Sigmoid colon (tissue), 7 donors: ENCODE results near the gene OR4C45. TPM values are rescaled to one million over a fixed set of nuclear protein-coding genes. Genes with fewer than 3 reads are reported as not detected.
"Not testable (repeated sequence)": the region's sequence is repeated elsewhere in the genome, so short reads cannot be mapped to it uniquely, and the experiment has no call there.

Experiments used
- DNase-seq: peaks from one replicate; pipeline ENCODE4 v3.0.0-alpha.2; 2019
- H3K27ac ChIP-seq, 4 donors: fragments of 200-600 bp; sonication (generic); one replicate each; pipeline ENCODE4 v1.5.1; 2016 to 2019; ENCODE audit warnings: mild to moderate bottlenecking in 1 of 4
- H3K27me3 ChIP-seq, 3 donors: fragments of 200-600 bp; sonication (generic); one replicate each; pipeline ENCODE4 v1.5.1; 2019; ENCODE audit warnings: mild to moderate bottlenecking in 1 of 3
- H3K36me3 ChIP-seq, 4 donors: fragments of 200-600 bp; sonication (generic); one replicate each; pipeline ENCODE4 v1.5.1; 2016 to 2019
- H3K4me1 ChIP-seq, 4 donors: fragments of 200-600 bp; sonication (generic); one replicate each; pipeline ENCODE4 v1.5.1; 2017 to 2019
- H3K4me3 ChIP-seq, 4 donors: fragments of 200-600 bp; sonication (generic); one replicate each; pipeline ENCODE4 v1.5.1; 2017 to 2019; ENCODE audit warnings: mild to moderate bottlenecking in 2 of 4, moderate library complexity in 1 of 4
- H3K9me3 ChIP-seq, 4 donors: fragments of 200-600 bp in 3 of 4; sonication (generic) in 3 of 4; one replicate each; pipeline versions ENCODE4 v1.5.1 to v1.6.1; 2013 to 2019
- EP300 ChIP-seq, 4 donors: sonication (generic); formaldehyde crosslinking; IDR thresholded peaks; one replicate each; pipeline ENCODE4 v1.6.1; 2017; ENCODE audit warnings: antibody characterized with exemption in 4 of 4
- POLR2A ChIP-seq, 2 donors: fragments of 450-650 bp; IDR thresholded peaks; one replicate each; pipeline ENCODE4 v1.6.1; 2016; ENCODE audit warnings: antibody characterized with exemption in 2 of 2, mild to moderate bottlenecking in 2 of 2, moderate library complexity in 2 of 2
- POLR2AphosphoS5 ChIP-seq, 4 donors: sonication (generic); formaldehyde crosslinking; IDR thresholded peaks; one replicate each; pipeline ENCODE4 v1.6.1; 2017; ENCODE audit warnings: antibody characterized with exemption in 4 of 4
- WGBS, 2 donors: extraction: QIAGEN DNeasy Blood & Tissue Kit; methylation state at CpG; one replicate each; pipeline ENCODE4 v1.1.7; 2013; 5-methylcytosine and 5-hydroxymethylcytosine counted together
- intact Hi-C: fragments of 100-400 bp; cut with DNase I; formaldehyde crosslinking; loops from one replicate; pipeline ENCODE4 v1.15.1; 2023
- polyA plus RNA-seq, 3 donors: library from polyadenylated mRNA; stranded (reverse); fragments of 200-250 nt; gene quantifications; one replicate each; pipeline ENCODE4 v1.2.3, GENCODE V29; 2013
- total RNA-seq, 4 donors: library from RNA; depleted of rRNA; stranded (reverse); fragments of >200 nt; gene quantifications; one replicate each; pipeline ENCODE4 v1.1.0, GENCODE V29; 2016
- TF ChIP-seq, protein P1 (sequence below), 4 experiments: fragments of 450-650 bp in 3 of 4; fragments of 200-600 bp in 1 of 4; IDR thresholded peaks; one replicate each; pipeline ENCODE4 v1.5.1; 2016 to 2019; ENCODE audit warnings: antibody characterized with exemption in 4 of 4, mild to moderate bottlenecking in 3 of 4, moderate library complexity in 2 of 4
- donor health status: healthy with polysubstance abuse.
- donor health status: Bipolar disorder and iron deficiency.
- donor health status: healthy.

OR4C45 gene
- total and polyA plus RNA-seq, 7 donors, result not detected

DNA sequence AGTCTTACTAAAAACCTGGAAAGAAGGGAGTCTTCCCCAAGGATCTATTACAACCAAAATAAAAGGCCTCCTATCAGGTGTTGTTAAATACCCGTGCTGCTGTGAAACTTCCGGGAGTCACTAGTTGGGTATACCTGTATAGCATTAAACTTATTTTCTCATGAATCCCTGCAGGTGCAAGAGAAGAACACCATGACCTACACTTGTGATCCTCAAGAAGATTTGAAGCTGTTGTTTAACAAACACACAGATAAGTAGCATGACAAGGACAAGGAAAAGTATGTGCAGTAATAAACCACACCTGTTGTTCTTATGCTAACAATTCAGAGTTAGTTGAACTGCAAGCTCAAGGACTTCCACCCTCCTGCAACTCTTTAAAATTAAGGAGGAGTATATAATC is 12.0 kb downstream of the OR4C45 start:
- Histone ChIP-seq H3K36me3 (no peaks in the 10 kb centered on the region), H3K9me3 (no peaks in the 10 kb centered on the region), H3K27ac (no peak overlapping the region), H3K27me3 (no peaks in the 10 kb centered on the region), H3K4me1 (no peaks in the 10 kb centered on the region), H3K4me3 (no peak overlapping the region)
- WGBS, 2 donors, result 81 to 92% methylated on average over 2 of the region's 2 CpGs
- DNase-seq, result no peak
- TF ChIP-seq EP300 (IDR thresholded peaks at IDR 0.05), result no peak
- TF ChIP-seq, protein P1, sequence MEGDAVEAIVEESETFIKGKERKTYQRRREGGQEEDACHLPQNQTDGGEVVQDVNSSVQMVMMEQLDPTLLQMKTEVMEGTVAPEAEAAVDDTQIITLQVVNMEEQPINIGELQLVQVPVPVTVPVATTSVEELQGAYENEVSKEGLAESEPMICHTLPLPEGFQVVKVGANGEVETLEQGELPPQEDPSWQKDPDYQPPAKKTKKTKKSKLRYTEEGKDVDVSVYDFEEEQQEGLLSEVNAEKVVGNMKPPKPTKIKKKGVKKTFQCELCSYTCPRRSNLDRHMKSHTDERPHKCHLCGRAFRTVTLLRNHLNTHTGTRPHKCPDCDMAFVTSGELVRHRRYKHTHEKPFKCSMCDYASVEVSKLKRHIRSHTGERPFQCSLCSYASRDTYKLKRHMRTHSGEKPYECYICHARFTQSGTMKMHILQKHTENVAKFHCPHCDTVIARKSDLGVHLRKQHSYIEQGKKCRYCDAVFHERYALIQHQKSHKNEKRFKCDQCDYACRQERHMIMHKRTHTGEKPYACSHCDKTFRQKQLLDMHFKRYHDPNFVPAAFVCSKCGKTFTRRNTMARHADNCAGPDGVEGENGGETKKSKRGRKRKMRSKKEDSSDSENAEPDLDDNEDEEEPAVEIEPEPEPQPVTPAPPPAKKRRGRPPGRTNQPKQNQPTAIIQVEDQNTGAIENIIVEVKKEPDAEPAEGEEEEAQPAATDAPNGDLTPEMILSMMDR (IDR thresholded peaks at IDR 0.05), result no peak
- intact Hi-C loops, result no loop called here

DNA sequence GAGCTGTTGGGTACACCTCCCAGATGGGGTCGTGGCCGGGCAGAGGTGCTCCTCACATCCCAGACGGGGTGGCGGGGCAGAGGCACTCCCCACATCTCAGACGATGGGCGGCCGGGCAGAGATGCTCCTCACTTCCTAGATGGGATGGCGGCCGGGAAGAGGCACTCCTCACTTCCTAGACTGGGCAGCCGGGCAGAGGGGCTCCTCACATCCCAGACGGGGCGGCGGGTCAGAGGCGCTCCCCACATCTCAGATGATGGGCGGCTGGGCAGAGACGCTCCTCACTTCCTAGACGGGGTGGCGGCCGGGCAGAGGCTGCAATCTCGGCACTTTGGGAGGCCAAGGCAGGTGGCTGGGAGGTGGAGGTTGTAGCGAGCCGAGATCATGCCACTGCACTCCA is 30.4 kb downstream of the OR4C45 start:
- DNase-seq, H3K36me3 ChIP-seq, H3K4me1 ChIP-seq, H3K27ac ChIP-seq, H3K4me3 ChIP-seq, intact Hi-C loops, H3K27me3 ChIP-seq: not testable (repeated sequence)
- 90 to 92% methylated on average over 22 of the region's 22 CpGs for WGBS, 2 donors
- peaks cover 0 to 11% (median 0%) of the 10 kb centered on the region in 4 donors for H3K9me3 ChIP-seq

DNA sequence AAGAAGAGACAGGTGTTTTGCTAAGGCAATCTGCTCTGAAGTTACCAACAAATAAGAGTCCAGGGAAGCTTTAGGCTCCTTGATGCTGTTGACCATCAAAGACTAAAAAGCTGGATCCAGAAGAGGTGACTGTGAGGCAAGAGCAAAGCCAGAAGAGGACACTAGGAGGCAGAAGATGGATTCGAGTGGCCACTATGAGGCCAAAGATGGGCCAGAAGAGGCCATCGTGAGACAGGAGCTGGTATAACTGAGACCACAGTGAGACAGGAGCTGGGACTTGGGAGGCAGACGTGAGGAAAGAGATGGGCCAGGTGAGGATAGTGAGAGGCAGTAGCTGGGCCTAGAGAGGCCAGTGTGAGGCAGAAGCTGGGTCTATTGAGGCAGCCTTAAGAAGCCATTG is 37.7 kb downstream of the OR4C45 start:
- Histone ChIP-seq H3K9me3 (peaks cover 0 to 24% (median under 1%) of the 10 kb centered on the region in 4 donors), H3K4me3 (no peak overlapping the region), H3K4me1 (no peaks in the 10 kb centered on the region), H3K36me3 (no peaks in the 10 kb centered on the region), H3K27ac (no peak overlapping the region), H3K27me3 (no peaks in the 10 kb centered on the region)
- 62 to 69% methylated on average over 3 of the region's 3 CpGs for WGBS, 2 donors
- no peak for DNase-seq
- intact Hi-C loops, result no loop called here
- TF ChIP-seq POLR2AphosphoS5 (IDR thresholded peaks at IDR 0.05) (no peak), EP300 (IDR thresholded peaks at IDR 0.05) (no peak), POLR2A (IDR thresholded peaks at IDR 0.05) (no peak)
- TF ChIP-seq, protein P1 (IDR thresholded peaks at IDR 0.05), result no peak

DNA sequence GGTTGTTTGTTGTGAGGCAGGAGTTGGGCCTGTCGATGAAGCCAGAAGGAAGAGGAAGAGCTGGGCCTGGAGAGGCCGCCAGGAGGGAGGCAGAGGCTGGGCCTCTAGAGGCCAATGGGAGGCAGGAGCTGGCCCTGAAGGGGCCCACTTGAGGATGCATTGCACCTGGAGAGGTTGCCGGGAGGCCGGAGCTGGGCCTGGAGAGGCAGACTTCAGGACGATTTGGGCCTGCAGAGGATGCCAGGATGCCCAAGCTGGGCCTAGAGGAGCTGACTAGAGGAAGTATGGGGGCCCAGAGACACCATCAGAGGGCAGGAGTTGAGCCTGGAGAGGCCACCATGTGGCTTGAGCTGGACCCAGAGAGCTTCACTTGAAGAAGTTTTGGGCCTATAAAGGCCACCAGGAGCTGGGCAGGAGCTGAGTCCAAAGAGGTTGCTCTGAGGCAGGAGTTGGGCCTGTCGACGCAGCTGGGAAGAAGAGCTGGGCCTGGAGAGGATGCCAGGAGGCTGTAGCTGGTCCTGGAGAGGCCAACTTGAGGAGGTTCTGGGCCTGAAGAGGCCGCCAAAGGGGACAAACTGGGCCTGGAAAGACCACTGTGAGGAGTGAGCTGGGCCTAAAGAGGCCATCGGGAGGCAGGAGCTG is 39.0 kb downstream of the OR4C45 start:
- Histone ChIP-seq H3K4me1 (no peaks in the 10 kb centered on the region), H3K27ac (no peak overlapping the region), H3K27me3 (no peaks in the 10 kb centered on the region), H3K36me3 (no peaks in the 10 kb centered on the region), H3K4me3 (no peak overlapping the region), H3K9me3 (peaks cover 0 to 25% (median 2%) of the 10 kb centered on the region in 4 donors)
- intact Hi-C loops, result no loop called here
- TF ChIP-seq EP300 (IDR thresholded peaks at IDR 0.05) (no peak), POLR2AphosphoS5 (IDR thresholded peaks at IDR 0.05) (no peak), POLR2A (IDR thresholded peaks at IDR 0.05) (no peak)
- TF ChIP-seq, protein P1 (IDR thresholded peaks at IDR 0.05), result no peak
- WGBS, 2 donors, result 59 to 61% methylated on average over 9 of the region's 9 CpGs
- no peak for DNase-seq

DNA sequence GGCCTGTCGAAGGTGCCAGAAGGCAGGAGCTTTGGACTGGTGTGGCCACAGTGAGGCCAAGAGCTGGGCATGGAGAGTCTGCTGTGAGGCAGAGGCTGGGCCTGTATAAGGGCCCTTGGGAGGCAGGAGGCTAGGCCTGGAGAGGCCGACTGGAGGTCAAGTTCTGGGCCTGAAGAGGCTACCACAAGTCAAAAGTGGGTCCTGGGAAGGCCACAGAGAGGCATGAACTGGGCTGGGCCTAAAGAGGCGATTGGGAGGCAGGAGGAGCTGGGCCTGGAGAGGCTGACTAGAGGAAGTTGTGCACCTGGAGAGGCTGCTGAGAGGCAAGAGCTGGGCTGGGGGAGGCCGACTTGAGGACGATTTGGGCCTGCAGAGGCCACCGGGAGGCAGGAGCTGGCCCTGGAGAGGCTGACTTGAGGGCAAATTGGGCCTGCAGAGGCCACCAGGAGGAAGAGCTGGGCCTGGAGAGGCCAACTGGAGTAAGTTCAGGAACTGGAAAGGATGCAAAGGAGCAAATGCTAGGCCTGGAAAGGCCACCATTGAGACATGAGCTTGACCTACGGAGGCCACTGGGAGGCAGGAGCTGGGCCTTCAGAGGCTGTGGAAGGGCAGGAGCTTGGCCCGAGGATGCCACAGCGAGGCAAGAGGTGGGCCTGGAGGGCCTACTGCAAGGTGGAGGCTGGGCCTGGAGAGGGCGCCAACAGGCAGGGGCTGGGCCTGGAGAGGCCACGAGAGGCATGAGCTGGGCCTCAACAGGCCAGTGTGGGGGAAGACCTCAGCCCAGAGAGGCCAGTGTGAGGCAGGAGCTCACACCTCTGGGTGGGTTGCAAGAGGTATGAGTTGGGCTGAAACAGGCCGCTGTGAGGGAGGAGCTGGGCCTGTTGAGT is 39.8 kb downstream of the OR4C45 start:
- Histone ChIP-seq H3K36me3 (no peaks in the 10 kb centered on the region), H3K4me1 (no peaks in the 10 kb centered on the region), H3K4me3 (no peak overlapping the region), H3K27me3 (no peaks in the 10 kb centered on the region), H3K27ac (no peak overlapping the region), H3K9me3 (peaks cover 0 to 28% (median 2%) of the 10 kb centered on the region in 4 donors)
- intact Hi-C loops, result no loop called here
- TF ChIP-seq POLR2AphosphoS5 (IDR thresholded peaks at IDR 0.05), result no peak
- TF ChIP-seq POLR2A (IDR thresholded peaks at IDR 0.05), result no peak
- no peak for TF ChIP-seq EP300 (IDR thresholded peaks at IDR 0.05)
- TF ChIP-seq, protein P1 (IDR thresholded peaks at IDR 0.05), result no peak
- DNase-seq, result no peak
- WGBS, 2 donors, result 75 to 79% methylated on average over 12 of the region's 12 CpGs
